ENCODE measurements around the gene GXYLT2.

DNA sequence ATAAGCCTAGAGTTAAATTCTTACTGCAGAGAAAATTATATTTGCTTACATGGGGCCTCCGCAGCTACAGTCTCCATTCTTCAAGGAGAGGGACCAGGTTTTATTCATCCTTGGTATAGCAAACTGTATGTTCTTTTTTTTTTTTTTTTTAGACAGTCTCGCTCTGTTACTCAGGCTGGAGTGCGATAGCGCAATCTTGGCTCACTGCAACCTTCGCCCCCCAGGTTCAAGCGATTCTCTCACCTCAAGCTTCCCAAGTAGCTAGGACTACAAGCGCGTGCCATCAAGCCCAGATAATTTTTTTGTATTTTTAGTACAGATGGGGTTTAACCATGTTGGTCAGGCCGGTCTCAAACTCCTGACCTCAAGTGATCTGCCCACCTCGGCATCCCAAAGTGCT lies 41.7 kb upstream of the GXYLT2 start:
- TF ChIP-seq, protein P1, sequence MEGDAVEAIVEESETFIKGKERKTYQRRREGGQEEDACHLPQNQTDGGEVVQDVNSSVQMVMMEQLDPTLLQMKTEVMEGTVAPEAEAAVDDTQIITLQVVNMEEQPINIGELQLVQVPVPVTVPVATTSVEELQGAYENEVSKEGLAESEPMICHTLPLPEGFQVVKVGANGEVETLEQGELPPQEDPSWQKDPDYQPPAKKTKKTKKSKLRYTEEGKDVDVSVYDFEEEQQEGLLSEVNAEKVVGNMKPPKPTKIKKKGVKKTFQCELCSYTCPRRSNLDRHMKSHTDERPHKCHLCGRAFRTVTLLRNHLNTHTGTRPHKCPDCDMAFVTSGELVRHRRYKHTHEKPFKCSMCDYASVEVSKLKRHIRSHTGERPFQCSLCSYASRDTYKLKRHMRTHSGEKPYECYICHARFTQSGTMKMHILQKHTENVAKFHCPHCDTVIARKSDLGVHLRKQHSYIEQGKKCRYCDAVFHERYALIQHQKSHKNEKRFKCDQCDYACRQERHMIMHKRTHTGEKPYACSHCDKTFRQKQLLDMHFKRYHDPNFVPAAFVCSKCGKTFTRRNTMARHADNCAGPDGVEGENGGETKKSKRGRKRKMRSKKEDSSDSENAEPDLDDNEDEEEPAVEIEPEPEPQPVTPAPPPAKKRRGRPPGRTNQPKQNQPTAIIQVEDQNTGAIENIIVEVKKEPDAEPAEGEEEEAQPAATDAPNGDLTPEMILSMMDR (conservative IDR thresholded peaks at IDR 0.05 in 1 of 2, IDR thresholded peaks at IDR 0.05 in 1 of 2; ENCODE audit: low read depth in 1 of 2, low read length in 2 of 2) = no peak
- TF ChIP-seq EZH2 (IDR thresholded peaks at IDR 0.05; ENCODE audit: low read length, missing control alignments) = no peak
